ENCODE results near the gene KCNC3.

Gene KCNC3

DNA sequence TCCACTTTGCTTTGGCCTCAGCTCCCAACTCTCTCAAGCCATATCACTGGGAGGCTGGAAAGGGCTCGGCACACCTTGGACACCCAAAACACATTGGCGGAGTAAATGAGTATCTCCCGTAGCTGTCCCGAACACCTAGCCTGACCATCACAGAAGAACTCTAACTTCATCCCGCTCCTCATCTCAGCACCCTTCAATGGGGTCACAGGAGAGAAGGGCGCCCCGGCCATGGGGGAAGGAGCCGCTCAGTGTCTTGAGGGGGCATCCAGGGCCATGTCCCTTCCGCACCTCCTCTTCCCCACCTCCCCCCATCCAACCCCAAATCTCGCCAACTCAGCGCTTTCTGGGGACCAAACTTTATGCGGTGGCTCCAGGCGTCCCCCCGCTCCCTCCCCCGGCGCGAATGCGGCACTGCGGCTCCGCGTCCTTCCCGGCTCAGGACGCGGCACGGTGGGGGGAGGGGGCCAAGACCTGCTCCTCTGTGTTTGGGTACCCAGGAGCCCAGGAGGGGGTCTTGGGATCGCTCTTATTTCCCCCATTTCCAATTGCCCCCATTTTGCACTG lies 3.0 kb downstream of the KCNC3 start:
- DNase-seq = no peak

DNA sequence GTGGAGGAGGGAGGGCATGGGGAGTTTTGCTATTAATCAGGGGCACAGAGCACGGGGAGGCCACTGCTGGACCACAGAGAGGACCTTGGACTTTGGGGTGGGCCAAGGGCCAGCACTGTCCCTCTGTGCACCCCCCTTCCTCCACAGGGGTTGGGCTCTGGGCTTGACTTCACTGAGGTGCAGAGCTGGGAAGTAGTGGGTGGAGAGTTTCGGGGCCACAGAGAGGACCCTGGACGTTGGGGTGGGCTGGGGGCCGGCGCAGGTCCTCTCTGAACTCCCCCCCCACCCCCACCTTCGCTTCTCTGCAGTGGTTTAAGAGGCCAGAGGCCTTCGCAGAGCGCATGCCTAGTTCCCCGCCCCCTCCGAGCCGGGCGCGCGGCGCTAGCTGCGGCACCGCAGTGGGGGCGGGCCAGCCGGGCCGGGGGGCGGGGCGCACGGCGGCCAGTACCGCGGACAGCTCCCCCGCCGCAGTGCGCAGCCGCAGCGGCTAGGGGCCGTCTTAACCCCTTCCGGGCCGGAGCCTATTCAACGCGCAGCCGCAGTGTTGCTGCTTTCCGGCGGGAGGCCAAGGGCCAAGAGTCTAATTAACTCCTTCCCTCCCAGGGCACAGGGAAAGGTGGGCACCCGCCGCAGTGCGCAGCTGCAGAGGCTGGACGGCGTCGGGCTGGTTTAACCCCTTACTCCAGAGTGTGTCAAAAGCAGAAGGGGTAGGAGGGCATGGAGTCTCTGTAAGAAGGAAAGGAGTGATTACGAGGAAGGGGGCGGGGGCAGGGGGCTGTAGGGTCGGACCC lies 3.7 kb downstream of the KCNC3 start:
- DNase-seq = peak; percentile 55

DNA sequence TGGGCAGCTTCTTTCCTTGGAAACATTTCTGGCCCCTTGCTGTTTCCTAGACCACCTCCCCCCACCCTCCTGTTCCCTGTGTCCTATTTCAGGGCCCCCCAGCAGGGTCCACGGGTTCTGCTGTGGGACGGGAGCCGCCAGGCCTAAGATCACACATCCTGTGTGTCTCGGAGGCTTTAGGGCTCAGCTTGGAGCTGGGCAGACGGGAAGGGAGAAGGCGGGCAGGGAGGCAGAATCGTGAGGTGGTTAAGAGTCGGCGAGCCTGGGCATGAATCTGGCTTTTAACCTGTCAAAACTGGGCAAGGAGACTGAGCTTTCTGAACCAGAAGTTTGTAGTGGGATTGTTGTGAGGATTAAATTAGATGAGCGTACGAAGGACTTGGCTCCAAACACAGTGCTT lies 4.8 kb downstream of the KCNC3 start:
- DNase-seq = no peak

DNA sequence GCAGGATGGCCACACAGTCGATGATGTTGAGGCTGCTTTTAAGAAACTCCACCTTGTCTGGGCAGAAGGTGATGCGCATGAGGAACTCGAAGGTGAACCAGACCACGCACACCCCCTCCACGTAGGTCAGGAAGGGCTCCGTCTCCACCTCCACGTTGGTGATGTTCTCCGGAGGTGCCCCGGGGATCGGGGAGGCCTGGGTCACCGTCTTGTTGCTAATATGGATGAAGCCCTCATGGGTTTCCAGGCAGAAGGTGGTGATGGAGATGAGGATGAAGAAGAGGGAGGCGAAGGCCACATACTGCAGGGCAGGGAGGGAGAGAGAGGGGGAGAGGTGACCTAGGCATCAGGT lies 5.4 kb downstream of the KCNC3 start:
- no peak for DNase-seq

DNA sequence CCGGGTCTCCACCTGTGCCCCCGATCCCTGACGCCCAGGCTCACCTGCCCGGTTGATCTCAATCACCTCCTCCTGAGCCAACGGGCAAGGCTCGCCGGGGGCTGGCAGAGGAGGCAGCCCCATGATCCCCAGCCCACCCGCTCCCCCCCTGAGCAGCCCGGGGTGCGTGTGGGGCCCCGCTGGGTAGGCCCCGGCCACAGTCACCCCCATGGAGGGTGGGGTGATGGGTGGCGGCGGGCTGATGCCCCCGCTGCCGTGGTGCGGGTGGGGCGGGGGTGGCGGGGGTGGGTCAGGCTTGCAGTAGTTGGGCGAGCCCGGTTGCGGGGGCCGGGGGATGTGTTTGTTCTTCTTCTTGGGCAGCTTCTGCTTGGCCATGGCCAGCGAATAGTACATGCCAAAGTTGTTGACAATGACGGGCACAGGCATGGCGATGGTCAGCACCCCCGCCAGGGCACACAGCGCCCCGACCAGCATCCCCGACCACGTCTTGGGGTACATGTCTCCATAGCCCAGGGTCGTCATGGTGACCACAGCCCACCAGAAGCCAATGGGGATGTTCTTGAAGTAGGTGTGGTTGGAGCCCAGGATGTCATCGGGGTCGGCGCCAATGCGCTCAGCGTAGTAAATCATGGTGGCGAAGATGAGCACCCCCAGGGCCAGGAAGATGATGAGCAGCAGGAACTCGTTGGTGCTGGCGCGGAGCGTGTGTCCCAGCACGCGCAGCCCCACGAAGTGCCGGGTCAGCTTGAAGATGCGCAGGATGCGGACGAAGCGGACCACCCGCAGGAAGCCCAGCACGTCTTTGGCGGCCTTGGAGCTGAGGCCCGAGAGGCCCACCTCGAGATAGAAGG lies 6.0 kb downstream of the KCNC3 start:
- DNase-seq = no peak

DNA sequence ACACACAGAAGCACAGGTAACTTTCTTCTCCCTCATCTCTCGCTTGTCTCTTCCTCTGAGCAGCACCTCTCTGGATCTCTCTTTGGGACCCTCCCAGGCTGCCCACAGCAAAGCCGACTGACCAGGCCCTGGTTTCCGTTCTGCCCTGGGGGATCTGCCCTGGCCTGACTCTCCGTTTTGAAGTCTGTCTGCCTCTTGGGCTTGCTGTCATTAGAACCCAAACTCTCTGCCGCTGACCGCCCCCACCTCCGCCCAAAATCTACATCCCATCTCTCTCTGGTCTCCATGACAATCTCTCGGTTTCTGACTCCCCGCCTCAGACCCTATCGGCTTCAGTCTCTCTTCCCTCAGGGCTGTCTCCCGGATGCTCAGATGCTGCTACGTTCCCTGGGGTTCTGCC lies 6.9 kb downstream of the KCNC3 start:
- no peak for DNase-seq

DNA sequence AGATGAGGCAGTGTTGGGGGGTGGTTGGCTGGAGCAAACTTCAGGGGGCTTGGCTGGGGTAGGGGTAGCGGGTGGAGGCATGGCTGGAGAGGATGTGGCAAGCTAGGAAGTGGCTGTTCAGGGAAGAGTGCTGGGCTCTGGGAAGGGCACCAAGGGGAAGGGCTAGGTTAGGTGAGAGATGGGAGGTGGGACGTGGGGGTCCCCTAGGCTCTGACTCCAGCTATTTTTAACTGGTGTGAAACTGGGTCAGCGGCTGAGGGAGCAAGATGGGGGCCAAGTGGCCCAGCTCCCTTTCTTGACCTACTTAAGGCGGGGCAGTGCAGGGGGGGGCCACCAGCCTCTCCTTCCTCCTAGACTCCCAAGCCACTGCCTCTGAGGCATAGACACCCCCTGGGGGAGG lies 7.3 kb downstream of the KCNC3 start:
- DNase-seq = no peak

DNA sequence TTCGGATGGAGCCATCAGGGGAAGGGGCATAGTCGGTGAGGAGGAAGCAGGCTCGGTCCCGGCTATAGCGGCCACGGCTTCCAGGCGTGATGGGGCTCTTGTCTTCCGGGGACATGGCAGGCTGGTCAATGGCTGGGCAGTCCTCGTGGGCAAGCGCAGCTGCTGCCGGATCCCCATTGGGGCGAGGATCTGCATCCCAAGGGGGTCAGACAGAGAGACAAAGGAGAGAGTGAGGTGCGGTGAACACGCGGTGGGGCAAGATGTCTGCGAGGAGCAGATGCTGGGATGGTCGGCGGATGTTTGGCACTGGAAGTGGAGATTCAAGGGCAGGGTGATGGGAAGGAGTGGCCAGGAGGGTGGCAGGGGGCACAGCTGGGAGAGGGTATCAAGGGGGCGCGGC lies 8.6 kb downstream of the KCNC3 start:
- no peak for DNase-seq

DNA sequence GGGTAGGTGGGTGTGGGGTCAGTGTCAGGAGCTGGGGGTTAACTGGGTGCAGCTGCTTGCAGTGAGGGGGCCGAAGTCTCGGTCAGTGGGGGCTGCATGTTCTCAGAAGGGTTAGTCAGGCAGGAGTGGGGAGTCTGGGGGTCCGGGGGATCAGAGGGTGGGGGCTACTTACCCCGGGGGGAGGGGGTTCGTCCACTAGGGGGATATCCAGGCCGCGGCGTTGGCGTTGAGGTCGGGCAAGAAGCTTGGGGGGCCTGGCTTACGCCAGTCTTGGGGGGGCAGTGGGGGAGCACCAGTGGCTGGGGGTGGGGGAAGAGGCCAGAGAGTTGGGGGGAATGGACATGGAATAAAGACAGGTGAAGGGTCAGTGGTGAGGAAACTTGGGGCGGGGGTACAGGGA lies 9.1 kb downstream of the KCNC3 start:
- no peak for DNase-seq

DNA sequence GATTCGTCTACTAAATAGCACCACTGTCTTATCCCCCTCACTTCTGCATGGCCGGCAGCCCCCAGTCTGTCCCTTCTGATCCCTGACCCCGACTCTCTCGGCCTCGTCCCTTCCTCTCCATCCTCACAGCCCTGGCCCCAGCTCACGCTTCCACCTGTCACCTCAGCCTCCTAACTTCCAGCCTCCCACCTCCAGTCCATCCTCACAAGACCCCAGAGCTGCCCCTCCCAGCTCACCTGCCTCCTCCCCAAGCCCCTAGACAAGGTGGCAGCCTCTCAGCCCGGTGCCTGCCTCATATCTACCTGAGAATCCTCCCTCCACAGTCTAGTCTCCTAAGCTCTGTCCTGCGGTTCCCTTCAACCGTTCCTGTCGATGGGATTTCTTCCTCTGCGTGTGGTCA lies 10.0 kb downstream of the KCNC3 start:
- DNase-seq = no peak

DNA sequence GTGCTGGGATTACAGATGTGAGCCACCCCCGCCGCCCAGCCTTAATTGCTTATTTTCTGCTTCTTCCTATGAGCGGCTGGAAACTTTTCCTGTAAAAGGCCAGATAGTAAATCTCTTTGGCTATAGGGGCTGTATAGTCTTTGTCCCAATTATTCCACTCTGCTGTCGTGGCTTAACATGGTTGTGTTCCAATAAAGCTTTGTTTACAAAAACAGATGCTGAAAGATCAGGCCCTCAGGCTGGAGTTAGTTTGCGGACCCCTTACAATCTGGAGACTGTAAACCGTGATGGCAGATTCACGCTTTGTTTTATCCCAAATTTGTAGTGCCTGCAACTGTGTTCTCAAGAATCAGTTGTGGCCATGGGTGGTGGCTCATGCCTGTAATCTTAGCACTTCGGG lies 10.7 kb downstream of the KCNC3 start:
- no peak for DNase-seq

DNA sequence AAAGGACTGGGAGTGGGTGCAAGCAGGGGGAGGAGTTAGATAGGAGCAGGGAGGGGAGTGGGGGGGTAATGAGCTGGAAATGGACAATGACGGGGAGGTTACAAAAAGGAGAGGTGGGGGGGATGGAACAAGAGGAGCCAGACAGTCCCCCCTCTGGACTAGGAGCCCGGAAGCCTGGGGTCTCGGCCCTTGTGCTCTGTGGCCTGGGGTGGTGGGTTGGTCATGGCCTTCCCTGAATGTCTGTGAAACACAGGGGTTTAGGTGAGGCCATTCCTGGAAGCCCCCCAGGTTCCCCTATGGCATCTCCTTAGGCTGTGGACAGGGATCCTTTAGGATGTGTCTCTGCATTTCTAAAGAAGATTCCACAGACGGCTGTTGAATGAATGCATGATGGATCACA lies 12.1 kb downstream of the KCNC3 start:
- no peak for DNase-seq

DNA sequence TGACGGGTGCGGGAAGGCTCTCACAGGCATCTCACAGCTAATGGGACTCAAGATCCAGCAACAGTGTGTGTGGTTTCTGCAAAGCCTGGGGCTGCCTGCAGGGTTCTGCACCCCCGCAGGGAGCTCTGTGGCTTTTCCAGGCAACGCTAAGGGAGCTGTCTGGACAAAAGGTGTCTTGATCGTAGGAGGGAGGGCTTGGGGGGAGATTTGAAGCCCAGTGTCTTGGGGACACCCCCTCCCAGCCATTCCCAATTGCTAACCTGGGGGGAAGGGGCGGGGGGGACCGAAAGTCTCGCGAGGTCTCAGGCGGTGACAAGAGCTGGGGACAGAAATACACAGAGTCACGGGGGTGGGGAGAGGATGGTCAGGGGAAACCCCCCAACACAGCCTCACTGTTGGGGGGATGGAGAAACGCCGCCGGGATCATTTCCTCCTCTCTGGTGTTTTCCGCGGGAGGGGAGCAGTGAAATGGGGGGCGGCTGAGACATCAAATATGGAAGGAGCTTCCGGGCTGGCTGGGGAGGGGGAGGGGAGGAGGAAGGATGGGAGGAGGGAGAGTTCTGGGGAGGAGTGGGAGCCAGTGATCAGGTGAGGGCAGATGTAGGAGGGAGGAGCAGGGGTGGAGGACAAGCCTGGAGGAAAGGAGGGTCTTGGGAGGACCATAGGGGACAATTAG lies 13.3 kb downstream of the KCNC3 start:
- no peak for DNase-seq

DNA sequence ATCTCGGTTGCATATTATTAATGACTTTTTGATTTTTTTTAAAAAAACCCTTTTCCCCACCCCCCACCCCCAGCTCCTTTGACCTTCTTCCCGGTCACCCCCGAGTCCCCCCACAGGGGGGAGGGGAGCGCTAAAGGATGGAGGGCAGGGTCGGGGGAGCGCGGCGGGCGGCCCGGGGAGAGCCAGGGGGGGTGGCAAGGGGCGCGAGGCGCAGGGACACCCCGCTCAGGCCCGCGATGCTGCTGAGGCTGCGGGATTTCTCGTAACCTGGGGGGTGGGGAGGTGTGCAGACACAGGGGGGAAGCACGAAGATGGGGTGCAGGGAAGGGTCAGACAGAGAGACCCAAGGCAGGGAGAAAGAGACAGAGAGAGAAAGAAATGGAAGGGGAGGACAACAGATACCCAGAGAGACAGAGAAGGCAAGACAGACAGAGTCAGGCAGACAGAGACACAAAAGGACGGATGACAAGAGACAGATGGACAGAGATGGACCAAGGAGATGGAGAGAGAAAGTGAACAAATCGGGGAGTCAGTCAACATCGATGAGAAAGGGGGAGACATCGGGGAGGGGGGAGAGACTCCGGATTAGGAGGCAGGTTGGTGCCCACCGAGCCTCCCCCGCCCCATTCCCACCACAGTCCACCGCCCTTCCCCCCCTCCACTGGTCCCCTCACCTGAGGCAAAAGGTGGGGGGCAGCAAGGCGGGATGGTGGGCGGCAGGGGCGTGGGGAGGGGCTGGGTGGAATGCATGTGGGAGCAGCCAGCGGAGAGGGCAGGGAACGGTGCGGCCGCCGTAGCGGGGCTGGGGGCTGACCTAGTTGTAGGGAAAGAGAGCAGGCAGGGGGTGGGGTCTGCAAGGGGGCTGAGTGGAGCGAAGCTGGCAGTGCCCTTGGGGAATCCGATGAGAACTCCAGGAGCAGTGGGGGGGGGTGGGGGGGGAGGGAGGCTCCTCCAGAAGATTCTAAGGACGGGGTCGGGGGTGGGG lies 14.2 kb downstream of the KCNC3 start:
- no peak for DNase-seq

DNA sequence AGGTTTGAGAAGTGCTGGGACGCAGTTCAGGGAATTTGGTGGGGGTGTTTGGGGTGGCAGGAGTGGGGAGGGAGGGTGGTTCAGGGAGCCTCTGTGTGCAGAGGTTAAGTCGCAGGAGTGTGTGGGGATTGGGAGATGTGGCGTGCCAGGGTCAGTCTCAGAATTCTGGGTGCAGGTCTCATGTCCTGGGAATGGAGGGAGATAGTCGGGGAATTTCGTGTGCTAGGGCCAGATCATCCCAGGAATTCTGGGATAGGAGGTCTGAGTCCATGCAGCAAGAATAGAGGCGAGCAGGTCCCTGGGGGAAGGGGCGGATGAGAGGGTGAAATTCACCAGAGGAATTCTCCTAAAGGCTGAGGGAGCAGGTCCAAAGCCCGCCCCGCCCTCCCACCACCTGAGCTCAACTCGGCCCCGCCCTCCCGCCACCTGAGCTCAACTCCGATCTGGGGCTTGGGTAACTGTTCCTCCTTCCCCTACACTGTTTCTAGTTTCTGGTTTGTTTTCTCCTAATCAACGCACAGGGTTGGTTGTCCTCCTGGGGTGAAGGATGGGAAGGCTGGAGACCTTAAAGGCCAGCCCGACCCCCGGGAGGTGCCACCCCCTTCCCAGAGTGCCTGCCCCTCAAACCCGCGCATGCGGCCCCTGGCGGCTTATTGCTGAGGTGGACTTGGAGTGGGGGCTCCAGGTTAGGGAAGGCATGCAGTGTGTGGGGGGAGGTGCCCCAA lies 15.2 kb downstream of the KCNC3 start:
- no peak for DNase-seq

DNA sequence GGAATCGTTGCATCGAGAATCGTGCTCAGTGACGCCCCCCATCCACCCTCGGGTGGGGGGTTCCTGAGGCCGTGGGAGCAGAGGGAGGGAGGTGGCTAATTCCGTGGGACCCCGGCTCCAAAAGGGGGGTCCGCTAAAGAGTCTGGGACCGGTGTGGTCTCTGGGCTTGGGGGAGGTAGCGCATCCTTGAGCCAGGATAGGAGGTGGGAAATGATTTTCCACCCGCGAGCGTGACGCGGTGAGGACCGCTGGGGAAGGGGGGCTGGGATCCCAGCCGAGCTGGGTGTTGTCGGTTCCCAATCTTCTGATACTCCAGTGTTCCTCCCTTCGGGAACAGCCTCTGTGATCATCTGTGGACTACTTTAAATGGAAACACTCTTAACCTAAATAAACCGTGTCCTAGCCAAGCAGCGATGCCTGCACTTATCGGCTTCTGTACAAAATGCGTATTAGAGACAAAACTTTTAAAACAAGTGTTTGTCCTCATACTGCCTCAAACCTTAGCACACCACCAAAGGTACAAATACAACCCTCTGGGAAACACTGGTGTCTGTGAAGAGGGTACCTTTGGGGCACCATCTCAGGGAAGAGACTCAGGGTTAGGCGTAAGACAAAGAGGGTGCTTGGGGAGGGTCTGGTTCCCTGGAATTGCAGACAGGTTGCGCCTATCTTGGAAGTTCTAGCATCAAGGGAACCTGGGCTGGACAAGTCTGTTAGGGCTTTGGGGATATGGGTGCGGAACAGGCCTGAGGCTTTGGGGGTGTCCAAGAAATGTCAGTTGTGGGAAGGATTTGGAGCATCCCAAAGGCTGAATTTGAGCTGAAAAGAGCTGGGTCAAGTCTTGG lies 16.0 kb downstream of the KCNC3 start:
- DNase-seq = no peak

DNA sequence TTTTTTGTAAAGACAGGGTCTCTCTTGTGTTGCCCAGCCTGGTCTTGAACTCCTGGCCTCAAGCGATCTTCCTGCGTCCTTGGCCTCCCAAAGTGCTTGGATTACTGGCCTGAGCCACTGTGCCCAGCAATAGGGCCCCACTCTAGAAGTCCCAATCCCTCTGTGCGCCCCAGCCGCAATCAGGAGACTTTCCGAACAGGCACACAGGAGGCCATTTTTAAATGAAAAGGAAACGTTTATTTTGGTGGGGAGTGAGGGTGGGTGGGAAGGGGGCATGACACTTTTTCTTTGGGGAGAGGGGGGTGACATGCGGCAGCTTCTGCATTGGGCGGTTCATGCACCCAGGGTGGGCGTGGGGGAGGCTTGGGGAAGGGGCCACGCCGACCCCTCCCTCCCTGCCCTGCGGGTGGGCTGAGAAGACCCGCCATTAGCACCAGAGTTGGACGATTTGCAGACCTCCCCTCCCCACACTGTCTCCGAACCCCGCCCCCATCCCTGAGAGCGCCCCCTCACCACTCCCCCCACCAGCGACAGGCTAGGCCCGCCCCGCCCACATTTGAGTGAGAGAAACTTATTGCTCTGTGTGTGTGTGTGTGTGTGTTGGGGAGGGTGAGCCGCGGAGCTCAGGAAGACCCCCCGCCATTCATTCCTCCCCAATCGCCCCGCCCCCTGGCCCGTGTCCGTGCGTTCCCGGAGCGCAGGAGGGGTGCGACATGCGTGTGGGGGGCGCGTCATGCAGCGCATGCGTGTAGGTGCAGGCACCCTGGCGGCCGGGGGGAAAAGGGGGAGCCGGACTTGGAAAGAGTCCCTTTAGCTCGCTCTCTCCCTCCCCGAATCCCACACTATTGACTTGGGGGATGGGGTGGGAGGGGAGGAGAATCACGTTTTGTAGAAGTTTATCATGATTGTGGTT lies 17.2 kb downstream of the KCNC3 start:
- DNase-seq = no peak

DNA sequence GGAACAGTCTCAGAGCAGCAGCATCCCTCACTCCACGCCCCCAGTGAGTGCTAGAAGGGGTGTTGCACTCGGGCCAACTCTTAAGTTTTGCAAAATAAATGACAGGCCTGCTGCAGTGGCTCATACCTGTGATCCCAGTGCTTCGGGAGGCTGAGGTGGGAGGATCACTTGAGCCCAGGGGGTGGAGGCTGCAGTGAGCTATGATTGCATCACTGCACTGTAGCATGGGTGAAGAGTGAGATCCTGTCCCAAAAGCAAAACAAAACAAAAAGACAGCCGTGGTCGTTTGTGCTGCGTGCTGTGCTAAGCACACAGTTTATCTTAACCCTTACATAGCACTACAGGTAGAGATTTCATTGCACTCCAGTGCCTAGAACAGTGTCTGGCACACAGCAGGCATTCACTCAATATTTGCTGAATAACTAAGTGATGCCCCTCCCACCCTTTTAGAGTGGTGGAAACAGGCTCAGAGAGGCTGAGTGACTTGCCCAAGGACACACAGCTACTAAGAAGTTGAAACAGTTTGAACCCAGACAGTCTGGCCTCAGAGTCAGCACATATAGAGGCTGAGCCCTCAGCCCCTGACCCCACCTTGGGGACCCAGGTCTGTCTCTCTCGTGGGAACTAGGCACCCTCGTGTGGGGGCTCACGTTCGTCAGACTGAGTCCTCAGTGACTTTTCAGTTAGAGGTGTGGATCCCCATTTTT lies 18.3 kb downstream of the KCNC3 start:
- DNase-seq = no peak
